ENCODE results near the gene PLAA. TPM values are rescaled to one million over a fixed set of nuclear protein-coding genes. Genes with fewer than 3 reads are reported as not detected.

Gene PLAA
- total RNA-seq, result 20.8 and 22.1 TPM in 2 replicates

GRCh38 chr9:26946753-26947727, at the start of gene PLAA:
Gene PLAA (minus strand): TSS chr9:26947242. CDS start chr9:26947045, 197 bp downstream.

GRCh38 chr9:26955921-26956859, 9.1 kb upstream of the PLAA start, which contains the start of gene IFT74:
Gene IFT74 (plus strand): TSS chr9:26956412. CDS start chr9:26961968, 5,556 bp downstream.

GRCh38 chr9:26892251-26893029, 54.6 kb downstream of the PLAA start, which contains the start of gene CAAP1:
Gene CAAP1 (minus strand): TSS chr9:26892802. CDS start chr9:26892715, 87 bp downstream.

Other genes with a start within 250 kb of the PLAA start
- gene CAAP1, start 54.4 kb downstream of the PLAA start, total RNA-seq, result 8.5 and 8.7 TPM in 2 replicates
- 9.7 and 11.2 TPM in 2 replicates for gene IFT74, start 9.2 kb upstream of the PLAA start, total RNA-seq
- gene LRRC19, start 58.4 kb upstream of the PLAA start, total RNA-seq, result not detected in 2 replicates
- gene TEK, start 162.0 kb upstream of the PLAA start, total RNA-seq, result 1.2 TPM in 2 replicates